ENCODE results near the gene ERG28.

GRCh38 chr14:75657331-75657730, 3.3 kb downstream of the ERG28 start:
- TF ChIP-seq CTCF (IDR thresholded peaks at IDR 0.05) (no peak), EZH2 (IDR thresholded peaks at IDR 0.05; ENCODE audit: borderline replicate concordance, insufficient read depth, low read depth, low read length, poor library complexity, severe bottlenecking) (no peak)
